Astrocyte (in vitro differentiated cells and primary cell): ENCODE results near the gene MRPS18A. TPM values are rescaled to one million over a fixed set of nuclear protein-coding genes. Genes with fewer than 3 reads are reported as not detected.

Experiments
- DNase-seq: peaks from one replicate; pipeline ENCODE4 v3.0.0-alpha.2; 2010; ENCODE audit warnings: low read depth
- FAIRE-seq: peaks from 2 replicates; lab custom pipeline; 2011; peaks lifted over from hg19 to GRCh38; lab: Jason Lieb, UNC
- H2AFZ ChIP-seq: 2 replicates; pipeline ENCODE4 v1.6.0; 2012; ENCODE audit warnings: low read depth, low read length, inconsistent platforms
- H3K27ac ChIP-seq: 2 replicates; pipeline ENCODE4 v1.5.1; 2011; ENCODE audit warnings: low read depth, low read length, inconsistent platforms
- H3K27me3 ChIP-seq: 2 replicates; pipeline ENCODE4 v1.6.0; 2011; ENCODE audit warnings: low read length, inconsistent platforms; ENCODE audit not compliant: insufficient read depth
- H3K36me3 ChIP-seq: 2 replicates; pipeline ENCODE4 v1.5.1; 2011; ENCODE audit warnings: low read length, inconsistent platforms; ENCODE audit not compliant: insufficient read depth
- H3K4me1 ChIP-seq: 2 replicates; pipeline ENCODE4 v1.5.1; 2011; ENCODE audit warnings: low read length, inconsistent platforms; ENCODE audit not compliant: insufficient read depth
- H3K4me2 ChIP-seq: 2 replicates; pipeline ENCODE4 v1.6.0; 2012; ENCODE audit warnings: low read length, inconsistent platforms
- H3K4me3 ChIP-seq: 2 replicates; pipeline ENCODE4 v1.5.1; 2011; ENCODE audit warnings: low read depth, mild to moderate bottlenecking, low read length, inconsistent platforms; ENCODE audit not compliant: insufficient read depth
- H3K79me2 ChIP-seq: 2 replicates; pipeline ENCODE4 v1.6.0; 2012; ENCODE audit warnings: mild to moderate bottlenecking, low read length, inconsistent platforms; ENCODE audit not compliant: insufficient read depth
- H3K9ac ChIP-seq: 2 replicates; pipeline ENCODE4 v1.6.0; 2012; ENCODE audit warnings: mild to moderate bottlenecking, low read length, inconsistent platforms
- H3K9me3 ChIP-seq: 2 replicates; pipeline ENCODE4 v1.5.1; 2012; ENCODE audit warnings: low read depth, mild to moderate bottlenecking, low read length, inconsistent platforms; ENCODE audit not compliant: insufficient read depth
- H4K20me1 ChIP-seq: 2 replicates; pipeline ENCODE4 v1.6.0; 2012; ENCODE audit warnings: low read length, inconsistent platforms; ENCODE audit not compliant: insufficient read depth
- H3K27ac Mint-ChIP-seq: one replicate; pipeline ENCODE4 v1.8.0; 2021; ENCODE audit warnings: mild to moderate bottlenecking, mixed read lengths; ENCODE audit not compliant: unreplicated experiment
- H3K27me3 Mint-ChIP-seq: one replicate; pipeline ENCODE4 v1.8.0; 2021; ENCODE audit warnings: low read depth, mixed read lengths; ENCODE audit not compliant: unreplicated experiment
- H3K36me3 Mint-ChIP-seq: one replicate; pipeline ENCODE4 v1.8.0; 2021; ENCODE audit warnings: low read depth, mixed read lengths; ENCODE audit not compliant: unreplicated experiment
- H3K4me1 Mint-ChIP-seq: one replicate; pipeline ENCODE4 v1.8.0; 2021; ENCODE audit warnings: low read depth, mixed read lengths; ENCODE audit not compliant: unreplicated experiment
- H3K4me3 Mint-ChIP-seq: one replicate; pipeline ENCODE4 v1.8.0; 2021; ENCODE audit warnings: mild to moderate bottlenecking, moderate library complexity, mixed read lengths; ENCODE audit not compliant: unreplicated experiment
- H3K9me3 Mint-ChIP-seq: one replicate; pipeline ENCODE4 v1.8.0; 2021; ENCODE audit warnings: mild to moderate bottlenecking, mixed read lengths; ENCODE audit not compliant: unreplicated experiment
- EZH2 ChIP-seq: IDR thresholded peaks from 2 replicates; pipeline ENCODE4 v1.6.1; 2012; ENCODE audit warnings: mild to moderate bottlenecking, low read length, inconsistent platforms; ENCODE audit not compliant: insufficient read depth
- total RNA-seq: library from RNA; stranded (reverse); gene quantifications from 2 replicates; pipeline ENCODE4 v1.2.1, GENCODE V29; 2021
- TF ChIP-seq, protein P1 (sequence below): IDR thresholded peaks from 2 replicates; pipeline ENCODE4 v1.5.1; 2011; ENCODE audit warnings: low read depth, mild to moderate bottlenecking, inconsistent platforms, low read length, moderate library complexity; ENCODE audit not compliant: insufficient read depth

The MRPS18A gene
- total RNA-seq, 1 donor from 2014 or later = 33.5 TPM

DNA sequence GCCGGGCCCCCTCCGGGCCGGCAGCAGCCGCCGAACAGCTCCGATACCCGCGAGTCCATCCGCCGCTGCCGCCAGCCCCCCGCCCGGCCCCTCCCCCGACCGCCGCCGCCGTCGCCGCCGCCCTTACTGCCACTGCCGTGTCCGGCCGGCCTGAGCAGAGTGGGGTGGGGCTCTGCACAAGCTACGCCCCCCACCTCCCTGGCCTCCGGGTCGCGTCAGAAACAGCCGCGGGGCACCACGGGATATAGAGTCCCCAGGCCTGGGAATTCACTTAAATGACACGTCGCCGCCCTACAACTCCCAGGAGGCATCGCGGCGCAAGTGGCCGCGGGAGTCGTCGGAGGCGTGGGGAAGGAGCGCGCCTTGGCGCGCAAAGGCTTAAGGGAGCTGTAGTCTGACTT lies 58.5 kb downstream of the MRPS18A start, which contains the start of gene GTPBP2:
Gene GTPBP2, minus strand, starts transcription at position 161 of the 401 bp plus-strand sequence. Its CDS starts 102 bp downstream, at position 59.
- Mint-ChIP-seq H3K36me3 (peaks cover 18% of the 10 kb centered on the region), H3K27me3 (no peaks in the 10 kb centered on the region), H3K4me1 (peaks cover 19% of the 10 kb centered on the region), H3K4me3 (peak within 1 kb of the TSS; percentile 98), H3K9me3 (no peaks in the 10 kb centered on the region), H3K27ac (peak within 1 kb of the TSS; percentile 100)
- DNase-seq (peak; percentile 96), FAIRE-seq (no peak)
- H3K79me2 ChIP-seq = peaks cover 45% of the 10 kb centered on the region
- peak within 1 kb of the TSS; percentile 98 for H3K4me3 ChIP-seq
- no peaks in the 10 kb centered on the region for H3K9me3 ChIP-seq
- H3K36me3 ChIP-seq = peaks cover 20% of the 10 kb centered on the region
- H4K20me1 ChIP-seq = peaks cover 3% of the 10 kb centered on the region
- H3K4me2 ChIP-seq = peak within 1 kb of the TSS; percentile 99
- peak within 1 kb of the TSS; percentile 80 for H2AFZ ChIP-seq
- peaks cover 26% of the 10 kb centered on the region for H3K4me1 ChIP-seq
- no peaks in the 10 kb centered on the region for H3K27me3 ChIP-seq
- TF ChIP-seq, protein P1, sequence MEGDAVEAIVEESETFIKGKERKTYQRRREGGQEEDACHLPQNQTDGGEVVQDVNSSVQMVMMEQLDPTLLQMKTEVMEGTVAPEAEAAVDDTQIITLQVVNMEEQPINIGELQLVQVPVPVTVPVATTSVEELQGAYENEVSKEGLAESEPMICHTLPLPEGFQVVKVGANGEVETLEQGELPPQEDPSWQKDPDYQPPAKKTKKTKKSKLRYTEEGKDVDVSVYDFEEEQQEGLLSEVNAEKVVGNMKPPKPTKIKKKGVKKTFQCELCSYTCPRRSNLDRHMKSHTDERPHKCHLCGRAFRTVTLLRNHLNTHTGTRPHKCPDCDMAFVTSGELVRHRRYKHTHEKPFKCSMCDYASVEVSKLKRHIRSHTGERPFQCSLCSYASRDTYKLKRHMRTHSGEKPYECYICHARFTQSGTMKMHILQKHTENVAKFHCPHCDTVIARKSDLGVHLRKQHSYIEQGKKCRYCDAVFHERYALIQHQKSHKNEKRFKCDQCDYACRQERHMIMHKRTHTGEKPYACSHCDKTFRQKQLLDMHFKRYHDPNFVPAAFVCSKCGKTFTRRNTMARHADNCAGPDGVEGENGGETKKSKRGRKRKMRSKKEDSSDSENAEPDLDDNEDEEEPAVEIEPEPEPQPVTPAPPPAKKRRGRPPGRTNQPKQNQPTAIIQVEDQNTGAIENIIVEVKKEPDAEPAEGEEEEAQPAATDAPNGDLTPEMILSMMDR = no peak
- TF ChIP-seq EZH2 = no peak
- H3K9ac ChIP-seq = peak within 1 kb of the TSS; percentile 99
- H3K27ac ChIP-seq = peak within 1 kb of the TSS; percentile 92

DNA sequence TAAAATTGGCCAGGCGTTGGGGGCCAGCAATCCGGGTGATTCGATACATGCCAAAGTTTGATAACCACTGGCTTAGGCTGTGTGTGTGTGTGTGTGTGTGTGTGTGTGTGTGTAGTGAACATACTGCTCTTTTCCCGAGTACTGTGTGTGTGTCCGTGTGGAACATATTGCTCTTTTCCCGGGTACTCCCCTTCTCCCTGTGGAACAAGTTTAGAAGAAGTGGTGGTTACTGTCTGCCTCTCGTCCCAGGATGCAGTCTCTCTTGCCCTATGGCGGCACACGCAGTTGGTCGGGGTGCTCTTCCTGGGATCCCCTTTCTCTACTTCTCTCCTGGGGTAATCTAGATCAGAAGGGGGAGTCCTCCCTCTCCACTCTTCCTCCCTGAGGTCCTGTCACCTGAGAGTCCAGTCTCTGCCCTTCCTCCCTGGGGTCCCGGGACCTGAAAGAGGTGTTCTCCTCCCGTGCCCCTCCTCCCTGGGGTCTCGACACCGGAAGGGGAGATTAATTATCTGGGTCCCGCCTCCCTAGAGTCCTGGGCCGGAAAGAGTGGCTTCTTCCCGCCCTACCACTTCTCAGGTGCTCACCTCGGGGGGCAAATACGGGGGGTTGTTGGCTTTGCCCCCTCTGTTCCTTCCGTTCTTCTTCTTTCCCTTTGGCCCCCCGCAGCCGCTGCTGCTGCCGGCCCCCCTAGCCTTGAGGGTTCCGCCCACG lies 59.0 kb downstream of the MRPS18A start:
- peaks cover 19% of the 10 kb centered on the region for H3K4me1 Mint-ChIP-seq
- peak overlapping the region; percentile 99 for H3K4me2 ChIP-seq
- peak overlapping the region; percentile 98 for H3K4me3 Mint-ChIP-seq
- H3K4me1 ChIP-seq = peaks cover 26% of the 10 kb centered on the region
- DNase-seq (peak; percentile 32), FAIRE-seq (no peak)
- H3K9me3 ChIP-seq = no peaks in the 10 kb centered on the region
- peak overlapping the region; percentile 99 for H3K9ac ChIP-seq
- peak overlapping the region; percentile 99 for H3K27ac Mint-ChIP-seq
- no peaks in the 10 kb centered on the region for H3K27me3 Mint-ChIP-seq
- peaks cover 22% of the 10 kb centered on the region for H3K36me3 Mint-ChIP-seq
- H4K20me1 ChIP-seq = peaks cover 3% of the 10 kb centered on the region
- H3K27ac ChIP-seq = peak overlapping the region; percentile 92
- peaks cover 25% of the 10 kb centered on the region for H3K36me3 ChIP-seq
- H3K27me3 ChIP-seq = no peaks in the 10 kb centered on the region
- no peaks in the 10 kb centered on the region for H3K9me3 Mint-ChIP-seq
- peaks cover 49% of the 10 kb centered on the region for H3K79me2 ChIP-seq
- H2AFZ ChIP-seq = peak overlapping the region; percentile 23
- H3K4me3 ChIP-seq = peak overlapping the region; percentile 98
- TF ChIP-seq, protein P1 = no peak
- no peak for TF ChIP-seq EZH2
